HS-27A (cell line): ENCODE data around the gene SLC35B4.

Experiments
- DNase-seq: peaks from one replicate; pipeline ENCODE4 v3.0.0-alpha.2; 2012; ENCODE audit warnings: low read depth, missing footprints

SLC35B4 gene

GRCh38 chr7:134316539-134317344, at the start of gene SLC35B4:
Gene SLC35B4, minus strand, starts transcription at chr7:134316930. Its CDS starts 179 bp downstream, at chr7:134316751.
- DNase-seq, result peak; percentile 79

DNA sequence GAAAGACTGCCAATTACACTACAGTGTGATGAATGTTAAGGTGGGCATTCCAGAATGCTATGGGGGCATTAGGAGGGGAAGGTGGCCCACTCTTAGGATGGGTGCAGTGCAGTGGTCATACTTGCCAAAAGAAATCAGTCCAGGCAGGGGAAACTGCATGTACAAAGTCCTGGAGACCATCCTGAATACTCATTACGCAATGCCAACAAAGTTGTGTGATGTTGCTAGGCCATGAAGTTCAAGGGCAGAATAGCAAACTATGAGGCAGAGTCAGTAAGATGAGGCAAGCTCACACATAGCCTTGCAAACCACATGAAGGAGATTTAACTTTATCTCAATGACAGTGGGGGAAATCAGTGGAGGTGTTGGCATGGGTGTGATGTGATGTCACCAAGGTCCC, 49.8 kb upstream of the SLC35B4 start:
- DNase-seq, result no peak

DNA sequence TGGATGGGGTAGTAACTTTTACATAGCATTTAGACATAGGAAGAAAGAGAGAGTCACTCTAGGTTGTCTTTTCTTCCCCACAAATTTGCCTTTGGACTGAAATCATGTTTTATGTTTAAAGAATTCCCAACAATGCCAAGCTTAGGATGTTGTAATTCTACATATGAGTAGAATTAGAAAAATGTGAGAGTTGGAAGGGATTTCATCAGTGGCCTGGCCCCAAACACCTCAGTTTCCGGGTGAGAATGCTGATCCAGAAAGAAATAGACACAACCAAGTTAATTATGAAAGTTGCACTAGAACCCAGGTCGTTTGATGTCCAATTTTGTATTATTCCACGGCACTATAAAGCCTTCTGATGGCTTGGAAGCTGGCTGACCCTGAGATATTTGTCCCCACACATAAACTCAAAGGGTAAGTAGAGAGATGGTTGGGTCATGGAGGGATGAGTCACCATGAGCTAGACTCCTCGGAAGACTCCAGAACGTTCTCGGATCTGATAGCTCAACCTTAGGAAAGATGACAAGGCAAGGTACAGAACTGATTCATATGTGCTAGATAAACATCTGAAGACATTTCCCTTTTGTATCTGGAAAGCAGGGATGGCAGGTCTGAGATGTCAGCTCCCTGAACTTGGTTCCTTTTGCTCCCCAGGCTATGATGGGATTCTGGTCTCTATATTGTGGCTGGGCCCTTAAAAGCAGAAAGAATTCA, 48.8 kb upstream of the SLC35B4 start:
- no peak for DNase-seq

DNA sequence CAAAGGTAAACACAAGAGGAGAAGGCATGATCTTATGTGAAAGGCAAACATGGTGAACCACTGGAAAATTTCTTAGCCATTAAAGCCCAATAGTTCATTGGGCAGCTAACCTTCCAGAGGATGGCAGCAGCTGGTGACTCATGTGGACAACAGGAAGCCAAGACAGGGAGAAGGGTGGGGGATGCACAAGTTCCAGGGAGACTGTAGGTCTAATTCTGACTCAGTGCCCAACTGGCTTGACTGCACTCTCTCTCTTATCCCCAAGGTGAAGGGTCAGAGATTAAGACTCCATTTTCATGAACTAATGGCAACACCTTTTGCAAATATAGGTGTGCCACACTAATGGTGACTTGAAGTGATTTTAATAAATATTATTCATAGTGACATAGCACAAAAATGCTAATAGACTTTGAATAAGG, 47.9 kb upstream of the SLC35B4 start:
- no peak for DNase-seq

DNA sequence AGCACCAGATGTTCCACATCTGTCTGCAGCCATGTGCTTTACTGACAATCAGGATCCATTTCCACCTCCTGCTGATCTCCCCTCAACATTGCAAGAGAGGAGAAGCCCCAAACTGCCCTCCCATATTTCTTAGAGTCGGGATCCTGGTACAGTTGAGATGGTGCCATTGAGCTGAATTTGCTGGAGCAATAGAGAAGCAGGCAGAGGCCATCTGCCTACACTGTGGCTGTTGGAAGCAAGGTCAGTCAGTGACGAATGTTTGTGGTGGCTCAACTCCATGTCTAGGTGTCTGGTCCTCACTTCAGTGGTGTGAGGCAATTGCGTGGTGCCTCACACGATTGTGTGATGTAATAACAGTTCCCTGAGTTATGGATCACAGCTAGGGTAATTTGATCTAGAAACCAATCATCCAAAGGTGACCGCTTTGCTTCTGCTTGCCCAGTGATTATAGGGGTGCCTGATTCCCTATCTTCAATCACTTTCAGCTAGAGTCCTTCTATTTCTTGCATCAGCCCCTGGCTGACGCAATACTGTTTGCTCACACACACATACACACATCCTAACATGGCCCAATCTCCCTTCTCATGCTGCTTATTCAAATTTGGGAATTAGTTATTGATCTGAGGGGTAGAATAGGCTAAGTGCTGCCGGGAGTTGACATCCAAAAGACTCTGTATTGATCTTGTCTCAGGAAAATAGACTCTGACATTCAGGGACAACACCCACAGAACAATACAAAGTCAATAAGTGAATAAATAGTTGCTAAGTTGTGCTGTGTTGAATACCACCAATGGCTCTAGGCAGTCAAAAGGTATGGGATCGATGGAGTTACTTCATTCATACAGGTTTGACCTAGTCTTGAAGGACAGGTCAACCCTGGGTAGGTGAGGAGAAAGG, 46.1 kb upstream of the SLC35B4 start:
- no peak for DNase-seq

- DNase-seq, result no peak
These were observed 43.2 kb upstream of the SLC35B4 start for GRCh38 chr7:134359787-134360432.

DNA sequence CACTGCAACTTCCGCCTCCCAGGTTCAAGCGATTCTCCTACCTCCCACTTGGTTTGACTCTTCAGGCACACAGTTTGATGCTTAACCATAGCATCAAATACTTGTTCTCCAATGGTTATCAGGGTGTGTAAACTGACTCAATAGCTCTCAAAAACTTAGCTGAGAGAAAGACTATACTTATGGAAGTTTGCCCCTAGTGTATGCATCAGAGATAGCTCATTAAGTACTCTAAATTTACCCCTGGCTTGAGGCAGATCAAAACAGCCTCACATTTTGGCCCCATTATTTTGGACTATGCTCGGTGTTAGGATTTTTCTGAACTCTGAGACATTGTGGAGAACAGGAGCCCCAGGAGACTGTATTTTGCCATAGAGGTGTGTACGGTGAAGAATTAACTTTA, 40.8 kb upstream of the SLC35B4 start:
- no peak for DNase-seq

DNA sequence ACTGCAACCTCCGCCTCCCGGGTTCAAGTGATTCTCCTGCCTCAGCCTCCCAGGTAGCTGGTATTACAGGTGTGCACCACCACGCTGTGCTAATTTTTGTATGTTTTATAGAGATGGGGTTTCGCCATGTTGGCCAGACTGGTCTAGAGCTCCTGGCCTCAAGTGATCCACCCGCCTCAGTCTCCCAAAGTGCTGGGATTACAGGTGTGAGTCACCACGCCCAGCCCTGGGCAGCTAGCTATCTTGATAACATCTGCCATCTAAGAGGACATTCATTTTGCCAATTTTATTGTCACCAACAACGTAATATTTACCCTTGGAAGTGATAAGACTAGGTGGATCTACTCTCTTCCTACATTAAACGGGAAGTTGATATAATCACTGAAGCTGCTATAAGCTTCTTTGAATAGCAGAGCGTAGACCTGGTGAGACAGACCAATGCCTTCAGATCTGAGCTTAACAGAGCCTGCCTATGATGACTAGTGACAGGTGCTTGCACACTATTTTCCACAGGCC, 39.7 kb upstream of the SLC35B4 start:
- DNase-seq, result no peak

DNA sequence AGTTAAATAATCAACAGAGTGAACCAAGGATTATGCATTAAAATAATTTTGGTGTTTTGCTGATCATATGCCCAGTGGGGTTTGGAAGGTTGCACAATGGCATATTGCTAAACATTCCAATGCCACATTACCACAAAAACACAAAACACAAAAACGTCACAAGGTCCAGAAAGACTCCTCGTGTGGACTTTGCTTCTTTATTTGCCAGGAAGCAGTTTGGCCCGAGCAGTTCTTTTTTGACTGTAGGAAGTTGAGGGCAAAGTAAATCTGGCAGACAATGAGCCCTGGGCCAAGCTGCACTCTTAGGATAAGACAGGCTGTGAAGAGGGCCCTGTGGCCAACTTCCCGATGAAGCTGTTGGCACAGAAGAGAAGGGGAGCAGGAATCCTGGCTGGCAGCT, 39.2 kb upstream of the SLC35B4 start:
- no peak for DNase-seq

GRCh38 chr7:134355004-134355525, 38.3 kb upstream of the SLC35B4 start:
- DNase-seq, result no peak

DNA sequence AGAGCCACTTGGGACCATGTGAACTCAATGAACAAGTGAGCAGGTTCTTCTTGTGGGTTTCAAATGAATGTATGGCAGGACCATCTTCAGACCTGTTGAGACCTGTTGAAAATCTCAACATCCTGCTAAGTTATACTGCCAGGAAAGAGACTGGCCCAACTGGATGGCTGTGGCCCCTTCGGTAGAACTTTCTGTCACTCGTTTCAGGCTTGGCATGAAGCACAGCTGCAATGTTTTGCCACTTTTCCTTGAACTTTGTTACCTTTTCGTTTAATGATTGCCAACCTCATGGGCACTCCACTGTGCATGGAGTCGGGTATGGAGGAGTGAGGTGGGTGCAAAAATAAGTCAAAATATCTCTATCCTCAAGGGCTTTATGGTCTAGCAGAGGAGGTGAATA, 36.7 kb upstream of the SLC35B4 start:
- DNase-seq, result no peak

DNA sequence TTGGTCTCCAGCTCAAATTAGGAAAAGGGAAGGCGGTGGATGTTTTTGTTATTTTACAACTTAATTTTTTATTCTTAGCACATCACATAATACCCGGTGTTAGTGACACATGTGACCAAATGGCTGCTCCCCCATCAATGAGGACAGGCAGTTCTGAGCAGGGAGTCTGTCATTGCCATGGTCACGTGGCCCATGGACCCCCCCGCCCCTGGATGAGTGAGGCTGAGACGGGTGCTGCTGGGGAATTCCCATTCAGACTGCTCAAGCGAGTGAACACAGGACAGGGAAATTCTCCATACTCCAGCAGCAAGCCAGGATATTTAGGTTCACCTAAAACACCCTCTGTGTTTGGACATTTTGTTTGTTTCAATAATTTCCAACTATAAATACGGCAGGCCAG, 34.7 kb upstream of the SLC35B4 start:
- DNase-seq, result no peak

DNA sequence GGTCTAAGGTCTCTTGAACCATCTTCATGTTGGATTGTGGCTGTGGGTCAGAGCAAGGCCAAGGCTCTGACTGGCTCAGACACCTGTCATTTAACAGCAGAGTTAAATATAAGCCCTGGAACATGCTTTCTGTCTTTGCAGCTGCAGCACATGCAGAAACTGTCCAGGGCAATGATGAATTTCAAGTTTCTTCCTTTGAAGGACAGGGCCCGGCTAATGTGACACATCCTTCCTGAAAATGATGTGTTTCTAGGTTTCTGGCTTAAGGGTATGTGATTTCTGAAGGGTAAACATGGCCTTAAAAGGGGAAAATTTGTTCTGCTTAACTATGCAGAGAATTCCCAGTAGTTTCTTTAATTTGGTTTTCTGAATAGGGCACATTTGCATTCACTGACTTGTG, 34.0 kb upstream of the SLC35B4 start:
- no peak for DNase-seq

DNA sequence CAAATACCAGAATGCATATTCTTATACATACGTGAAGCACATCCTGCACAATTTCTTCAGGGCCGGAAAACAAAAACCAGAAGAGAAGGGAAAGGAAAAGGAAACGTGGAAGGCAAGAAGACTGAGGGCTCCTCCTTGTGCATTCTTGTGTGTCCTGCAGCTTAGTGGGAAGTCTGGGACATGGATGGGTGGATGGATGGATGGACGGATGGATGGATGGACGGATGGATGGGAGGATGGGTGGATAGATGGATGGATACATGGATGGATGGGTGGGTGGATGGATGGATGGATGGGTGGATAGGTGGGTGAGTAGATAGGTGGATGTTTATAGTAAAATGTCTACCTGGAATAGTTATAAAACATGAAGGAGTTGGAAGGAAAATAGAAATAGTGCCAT, 30.8 kb upstream of the SLC35B4 start:
- no peak for DNase-seq

DNA sequence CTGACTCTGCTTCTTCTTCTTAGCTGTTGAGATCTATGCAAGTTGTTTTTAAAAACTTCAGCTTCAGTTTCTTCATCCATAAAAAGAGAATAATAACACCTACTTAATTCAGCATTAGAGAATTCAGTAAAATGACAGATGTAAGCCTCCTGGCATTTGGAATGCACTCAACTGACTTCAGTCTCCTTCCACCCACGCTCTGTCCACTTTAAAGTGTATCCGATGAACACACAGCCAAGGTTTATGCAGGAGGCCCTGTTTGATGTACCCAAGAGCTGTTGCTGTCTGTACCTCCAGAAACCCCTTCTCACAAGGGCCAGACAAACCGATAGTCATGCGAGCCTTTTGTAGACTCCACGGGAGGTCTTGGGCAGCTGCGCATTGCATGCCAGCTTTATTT, 27.1 kb upstream of the SLC35B4 start:
- no peak for DNase-seq

GRCh38 chr7:134343136-134343535, 26.4 kb upstream of the SLC35B4 start:
- DNase-seq, result no peak

DNA sequence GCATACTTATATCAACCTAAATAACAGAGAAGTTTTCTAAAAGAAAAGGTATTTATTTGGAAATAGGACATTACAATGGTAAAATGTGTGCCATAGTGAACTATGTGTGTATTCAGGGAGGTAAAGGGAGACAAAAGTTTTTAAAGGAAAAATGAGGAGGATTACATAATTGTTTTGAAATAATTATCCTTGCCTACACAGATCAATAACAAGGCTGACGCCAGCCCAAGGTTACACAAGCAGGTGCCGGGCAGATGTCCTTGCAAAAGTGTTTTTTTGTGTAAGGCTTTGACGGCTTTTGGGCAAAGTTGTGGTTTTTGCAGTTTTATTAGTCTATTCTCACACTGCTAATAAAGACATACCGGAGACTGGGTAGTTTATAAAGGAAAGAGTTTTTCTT, 22.7 kb upstream of the SLC35B4 start:
- no peak for DNase-seq

DNA sequence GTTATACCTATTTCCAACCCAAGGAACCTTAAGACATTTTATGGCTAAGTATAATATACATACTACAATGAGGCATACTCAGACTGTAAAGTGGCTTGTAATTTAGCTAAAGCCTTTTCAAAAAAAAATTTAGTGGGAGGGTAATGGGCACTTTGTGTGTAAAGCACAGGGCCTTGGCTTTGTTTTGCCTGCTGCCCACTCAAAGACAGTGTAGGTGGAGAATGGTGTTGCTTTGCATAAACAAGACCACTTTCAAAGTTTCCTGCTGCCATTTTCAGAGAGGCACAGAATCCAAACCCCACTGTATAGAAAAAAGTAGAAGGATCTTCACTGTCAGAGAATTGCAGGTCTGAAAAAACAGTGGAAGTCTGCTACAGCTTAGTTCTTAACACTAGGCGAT, 21.2 kb upstream of the SLC35B4 start:
- DNase-seq, result no peak

GRCh38 chr7:134334408-134334807, 17.7 kb upstream of the SLC35B4 start:
- DNase-seq, result no peak

GRCh38 chr7:134333943-134334342, 17.2 kb upstream of the SLC35B4 start:
- DNase-seq, result no peak

GRCh38 chr7:134332892-134333291, 16.2 kb upstream of the SLC35B4 start:
- no peak for DNase-seq

GRCh38 chr7:134331393-134331792, 14.7 kb upstream of the SLC35B4 start:
- DNase-seq, result no peak
